ENCODE measurements around the gene DIDO1.

- TF ChIP-seq POLR2A (IDR thresholded peaks at IDR 0.05) (no peak), CTCF (IDR thresholded peaks at IDR 0.05) (no peak)
These were observed 2.1 kb upstream of the DIDO1 start for GRCh38 chr20:62928246-62928939.

Data from Peyer's patch (tissue), 4 donors.